Lower leg skin (tissue), 4 donors: ENCODE results near the gene SMOC2. TPM values are rescaled to one million over a fixed set of nuclear protein-coding genes. Genes with fewer than 3 reads are reported as not detected.

Source experiments
- DNase-seq, 2 donors: peaks; one replicate each; pipeline ENCODE4 v3.0.0-alpha.2; 2019; ENCODE audit warnings: low spot score in 2 of 2
- H3K4me3 ChIP-seq: fragments of 200-600 bp; sonication (generic); 2 replicates; pipeline ENCODE4 v1.5.1; 2017; ENCODE audit warnings: mild to moderate bottlenecking, low read depth; ENCODE audit not compliant: poor library complexity, severe bottlenecking
- CTCF ChIP-seq, 3 donors: fragments of 450-650 bp; IDR thresholded peaks; one replicate each; pipeline ENCODE4 v1.5.1; 2016; ENCODE audit warnings: antibody characterized with exemption in 3 of 3, mild to moderate bottlenecking in 3 of 3, moderate library complexity in 2 of 3
- POLR2A ChIP-seq, 2 donors: fragments of 450-650 bp; IDR thresholded peaks; one replicate each; pipeline ENCODE4 v1.6.1; 2016 to 2017; ENCODE audit warnings: antibody characterized with exemption in 2 of 2, mild to moderate bottlenecking in 1 of 2, moderate library complexity in 1 of 2
- WGBS, 2 donors: methylation state at CpG; one replicate each; pipeline ENCODE4 v1.1.5; 2018; 5-methylcytosine and 5-hydroxymethylcytosine counted together
- intact Hi-C: fragments of 100-400 bp; cut with DNase I; formaldehyde crosslinking; loops from one replicate; pipeline ENCODE4 v1.15.0; 2023; ENCODE audit warnings: low total_unique reads
- total RNA-seq, 4 donors: library from RNA; depleted of rRNA; stranded (reverse); fragments of >200 nt; gene quantifications; one replicate each; pipeline ENCODE4 v1.1.0, GENCODE V29; 2016

SMOC2 gene
- total RNA-seq, 4 donors from 2014 or later: 12.5 to 26.1 (median 13.0) TPM

DNA sequence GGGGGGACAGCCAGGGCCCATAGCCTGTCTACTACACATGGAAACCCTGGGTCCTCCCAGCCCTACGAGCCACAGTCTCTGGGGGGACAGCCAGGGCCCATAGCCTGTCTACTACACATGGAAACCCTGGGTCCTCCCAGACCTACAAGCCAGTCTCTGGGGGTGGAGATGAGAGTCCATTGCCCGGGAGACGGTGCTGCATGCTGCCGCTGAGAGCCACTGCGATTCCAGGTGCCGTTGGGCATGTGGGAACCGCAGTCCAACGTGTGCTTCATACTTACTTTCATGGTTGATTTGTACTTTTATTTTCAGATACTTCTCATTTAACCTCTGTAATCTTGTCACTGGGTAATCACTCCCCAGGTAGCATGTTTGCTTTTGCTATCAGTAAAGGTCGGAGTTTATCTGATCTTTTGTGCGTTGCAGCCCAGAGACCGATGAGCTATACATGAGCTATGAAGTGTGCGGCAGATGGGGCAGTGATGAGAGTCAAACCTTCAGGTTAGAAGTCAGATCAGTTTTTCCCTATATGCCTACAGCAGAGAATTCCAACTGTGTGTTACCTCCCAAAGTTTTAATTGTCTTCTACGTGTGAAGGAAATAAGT, 58.2 kb downstream of the SMOC2 start:
- WGBS, 2 donors: 94 to 96% methylated on average over 12 of the region's 13 CpGs
- DNase-seq: no peak
- H3K4me3 ChIP-seq: no peak overlapping the region
- intact Hi-C loops: no loop called here
- TF ChIP-seq POLR2A (IDR thresholded peaks at IDR 0.05) (no peak), CTCF (IDR thresholded peaks at IDR 0.05) (no peak)

GRCh38 chr6:168500519-168500918, 59.5 kb downstream of the SMOC2 start:
- no peak for DNase-seq
- TF ChIP-seq POLR2A (IDR thresholded peaks at IDR 0.05) (no peak), CTCF (IDR thresholded peaks at IDR 0.05) (no peak)
- 96 to 97% methylated on average over 11 to 14 of the region's 14 CpGs for WGBS, 2 donors
- intact Hi-C loops: no loop called here
- no peak overlapping the region for H3K4me3 ChIP-seq

DNA sequence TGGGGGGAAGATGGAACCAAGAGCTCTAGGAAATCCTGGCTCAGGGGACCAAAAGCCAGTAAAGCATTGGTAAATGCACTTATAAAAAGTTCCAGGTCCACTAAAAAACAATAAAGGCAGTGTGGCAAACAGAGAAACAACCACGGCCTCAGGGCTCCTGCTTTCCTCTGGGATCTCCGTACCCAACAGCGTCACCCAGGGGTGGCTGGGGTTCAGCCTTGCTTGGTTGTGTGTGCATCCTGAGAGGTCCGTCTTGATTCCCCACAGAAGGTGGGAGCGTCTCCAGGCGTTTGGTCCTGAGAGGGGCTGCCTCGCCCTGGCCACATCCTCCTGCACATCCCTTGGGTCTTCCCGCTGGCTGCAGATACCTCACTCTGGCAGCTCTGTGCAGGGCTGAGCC, 60.6 kb downstream of the SMOC2 start:
- DNase-seq: no peak
- 75 to 76% methylated on average over 8 of the region's 8 CpGs for WGBS, 2 donors
- intact Hi-C loops: no loop called here
- no peak overlapping the region for H3K4me3 ChIP-seq
- no peak for TF ChIP-seq CTCF (IDR thresholded peaks at IDR 0.05)
- no peak for TF ChIP-seq POLR2A (IDR thresholded peaks at IDR 0.05)

DNA sequence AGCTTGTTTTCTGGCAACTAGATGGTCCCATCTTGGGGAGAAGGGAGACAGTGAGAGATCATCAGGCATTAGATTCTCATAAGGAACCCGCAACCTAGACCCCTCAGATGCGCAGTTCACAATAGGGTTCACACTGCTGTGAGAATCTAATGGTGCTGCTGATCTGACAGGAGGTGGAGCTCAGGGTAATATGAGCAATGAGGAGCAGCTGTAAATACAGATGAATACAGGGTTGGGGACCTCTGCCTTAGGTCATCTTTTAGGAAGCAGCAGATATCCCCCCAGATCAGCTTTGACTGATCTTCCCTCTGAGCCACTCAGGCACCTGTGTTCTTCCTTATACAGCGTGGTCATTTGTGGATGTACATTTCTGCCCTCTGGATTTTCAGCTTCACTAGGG, 63.4 kb downstream of the SMOC2 start:
- intact Hi-C loops: no loop called here
- WGBS, 2 donors: 95% methylated on average over 3 of the region's 3 CpGs
- no peak for DNase-seq
- TF ChIP-seq CTCF (IDR thresholded peaks at IDR 0.05) (no peak), POLR2A (IDR thresholded peaks at IDR 0.05) (no peak)
- no peak overlapping the region for H3K4me3 ChIP-seq

GRCh38 chr6:168506460-168506859, 65.5 kb downstream of the SMOC2 start:
- intact Hi-C loops: no loop called here
- DNase-seq: no peak
- TF ChIP-seq POLR2A (IDR thresholded peaks at IDR 0.05) (no peak), CTCF (IDR thresholded peaks at IDR 0.05) (no peak)
- H3K4me3 ChIP-seq: no peak overlapping the region
- WGBS, 2 donors: 71 to 72% methylated on average over 5 of the region's 5 CpGs

DNA sequence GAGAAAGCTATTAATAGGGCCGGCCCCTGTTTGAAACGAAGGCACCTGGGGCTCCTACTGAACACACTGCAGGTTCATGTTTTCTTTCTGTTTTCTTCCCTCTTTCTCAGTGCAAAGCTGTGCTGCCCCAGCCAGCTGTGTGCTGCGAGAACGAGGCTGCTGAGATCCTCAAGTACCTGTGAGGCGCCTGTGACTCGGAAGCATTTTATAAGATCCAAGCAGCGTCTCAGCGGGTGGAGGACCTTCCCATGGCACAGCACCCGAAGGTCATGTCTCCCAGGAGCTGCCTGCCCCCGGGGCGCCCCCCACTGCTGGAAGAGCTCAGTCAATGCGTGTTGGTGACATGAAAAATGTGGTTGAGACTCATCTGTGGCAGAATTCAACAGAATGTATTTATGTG, 66.3 kb downstream of the SMOC2 start:
- intact Hi-C loops: no loop called here
- peak in 1 of 2 donors; percentile 83 for DNase-seq
- H3K4me3 ChIP-seq: no peak overlapping the region
- WGBS, 2 donors: 74 to 76% methylated on average over 12 of the region's 12 CpGs
- TF ChIP-seq POLR2A (IDR thresholded peaks at IDR 0.05) (no peak), CTCF (IDR thresholded peaks at IDR 0.05) (no peak)
